ENCODE measurements around the gene RSRC1. TPM values are rescaled to one million over a fixed set of nuclear protein-coding genes. Genes with fewer than 3 reads are reported as not detected.
"Not testable (repeated sequence)": the region's sequence is repeated elsewhere in the genome, so short reads cannot be mapped to it uniquely, and the experiment has no call there.

The RSRC1 gene
- total RNA-seq, 1 donor from 2014 or later = 38.5 TPM

DNA sequence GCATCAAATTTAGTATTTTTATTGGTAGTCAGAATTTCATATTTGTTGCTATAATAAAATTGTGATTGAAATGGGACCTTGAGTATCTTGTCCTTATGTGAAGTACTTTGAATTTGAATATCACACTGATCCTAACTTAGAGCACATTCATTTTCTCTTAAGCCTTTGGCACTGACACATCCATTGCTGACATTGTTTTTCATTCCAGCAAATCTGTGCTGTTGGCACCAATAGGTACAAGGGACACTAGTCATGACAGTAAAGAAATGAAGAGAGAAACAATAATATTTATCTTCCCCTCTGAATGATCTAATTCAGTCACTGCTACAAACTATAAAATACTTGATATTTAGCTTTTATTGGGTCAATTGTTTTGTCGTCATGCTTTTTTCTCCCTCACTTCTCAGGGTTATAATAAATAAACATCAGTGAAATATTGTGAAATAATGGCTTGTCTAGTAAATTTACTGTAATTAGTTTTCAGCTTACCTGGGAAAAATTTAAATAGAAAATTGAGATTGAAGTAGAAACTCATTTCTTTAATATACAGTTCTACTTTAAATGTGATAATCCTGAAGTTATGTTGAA is 294.3 kb downstream of the RSRC1 start:
- no peak for DNase-seq (ENCODE audit: extremely low spot score in 2 of 2)
- no peak for TF ChIP-seq CTCF (IDR thresholded peaks at IDR 0.05)
- no peak for TF ChIP-seq POLR2AphosphoS5 (IDR thresholded peaks at IDR 0.05; ENCODE audit: insufficient read depth in 1 of 2, low read depth in 1 of 2)
- no peak for TF ChIP-seq POLR2A (IDR thresholded peaks at IDR 0.05)
- Histone ChIP-seq H3K36me3 (no peaks in the 10 kb centered on the region), H3K27ac (no peak overlapping the region), H3K9me3 (no peaks in the 10 kb centered on the region), H3K27me3 (no peaks in the 10 kb centered on the region), H3K4me1 (no peaks in the 10 kb centered on the region), H3K4me3 (no peak overlapping the region)
- intact Hi-C loops (cut with DNase I) = no loop called here

DNA sequence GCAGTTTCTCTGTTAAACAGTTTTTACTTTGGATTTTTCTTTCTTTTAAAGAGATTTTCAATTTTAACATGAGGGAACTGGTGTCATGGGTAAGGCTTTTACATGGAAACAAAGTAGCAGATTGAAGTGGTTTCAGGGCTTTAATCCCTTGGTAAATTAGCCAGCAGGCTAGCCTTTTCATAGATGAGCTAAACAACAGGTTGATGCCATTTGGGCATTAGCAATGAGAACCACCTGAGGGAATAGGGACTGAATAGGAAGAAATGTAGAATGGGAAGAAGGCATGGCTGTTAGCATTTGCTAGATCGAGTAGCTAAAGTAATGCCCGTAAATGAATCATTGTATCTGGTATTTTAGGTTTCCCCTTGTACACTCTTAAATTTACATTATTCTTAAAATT is 295.6 kb downstream of the RSRC1 start:
- Histone ChIP-seq H3K4me3 (no peak overlapping the region), H3K27ac (no peak overlapping the region), H3K4me1 (no peaks in the 10 kb centered on the region), H3K36me3 (no peaks in the 10 kb centered on the region), H3K9me3 (no peaks in the 10 kb centered on the region), H3K27me3 (no peaks in the 10 kb centered on the region)
- no peak for TF ChIP-seq POLR2AphosphoS5 (IDR thresholded peaks at IDR 0.05; ENCODE audit: insufficient read depth in 1 of 2, low read depth in 1 of 2)
- TF ChIP-seq POLR2A (IDR thresholded peaks at IDR 0.05) = no peak
- TF ChIP-seq CTCF (IDR thresholded peaks at IDR 0.05) = no peak
- DNase-seq (ENCODE audit: extremely low spot score in 2 of 2) = no peak
- intact Hi-C loops (cut with DNase I) = no loop called here

- Histone ChIP-seq H3K9me3 (no peaks in the 10 kb centered on the region), H3K27me3 (no peaks in the 10 kb centered on the region), H3K27ac (no peak overlapping the region), H3K4me1 (no peaks in the 10 kb centered on the region), H3K36me3 (no peaks in the 10 kb centered on the region), H3K4me3 (no peak overlapping the region)
- intact Hi-C loops (cut with DNase I) = no loop called here
- no peak for TF ChIP-seq POLR2A (IDR thresholded peaks at IDR 0.05)
- no peak for TF ChIP-seq CTCF (IDR thresholded peaks at IDR 0.05)
- TF ChIP-seq POLR2AphosphoS5 (IDR thresholded peaks at IDR 0.05; ENCODE audit: insufficient read depth in 1 of 2, low read depth in 1 of 2) = no peak
- DNase-seq (ENCODE audit: extremely low spot score in 2 of 2) = no peak
Observed at GRCh38 chr3:158407844-158408517, 298.1 kb downstream of the RSRC1 start.

- H3K4me1 ChIP-seq; H3K9me3 ChIP-seq; intact Hi-C loops (cut with DNase I); H3K4me3 ChIP-seq; DNase-seq (ENCODE audit: extremely low spot score in 2 of 2); H3K36me3 ChIP-seq; H3K27ac ChIP-seq; H3K27me3 ChIP-seq: not testable (repeated sequence)
Observed at GRCh38 chr3:158408518-158408897, 298.6 kb downstream of the RSRC1 start.

DNA sequence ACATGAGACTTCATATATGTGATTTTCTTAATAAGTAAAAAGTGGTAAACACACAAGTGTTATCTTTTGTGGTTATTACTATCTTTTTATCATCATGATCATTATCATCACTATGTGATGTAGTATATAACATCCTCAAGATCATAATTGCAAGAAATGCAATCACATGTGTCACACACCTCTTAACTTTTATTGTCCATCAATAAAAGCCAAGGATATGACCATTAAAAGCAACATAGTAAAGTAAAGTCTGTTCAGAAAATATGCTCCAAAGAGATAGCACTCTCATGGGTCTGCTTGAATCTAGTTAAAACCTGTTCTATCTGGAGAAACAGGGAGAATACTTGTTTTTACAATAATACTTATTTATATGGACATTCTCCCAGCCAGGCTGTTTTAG is 308.1 kb downstream of the RSRC1 start:
- no peak for DNase-seq (ENCODE audit: extremely low spot score in 2 of 2)
- Histone ChIP-seq H3K9me3 (no peaks in the 10 kb centered on the region), H3K4me1 (no peaks in the 10 kb centered on the region), H3K27ac (no peak overlapping the region), H3K27me3 (no peaks in the 10 kb centered on the region), H3K4me3 (no peak overlapping the region), H3K36me3 (no peaks in the 10 kb centered on the region)
- TF ChIP-seq POLR2AphosphoS5 (IDR thresholded peaks at IDR 0.05; ENCODE audit: insufficient read depth in 1 of 2, low read depth in 1 of 2) = no peak
- no peak for TF ChIP-seq POLR2A (IDR thresholded peaks at IDR 0.05)
- TF ChIP-seq CTCF (IDR thresholded peaks at IDR 0.05) = no peak
- intact Hi-C loops (cut with DNase I) = no loop called here
